Muscle layer of duodenum (tissue), 2 donors: Measurements from ENCODE around the gene CDC27.

Experiments used
- H3K27ac ChIP-seq: one replicate; pipeline ENCODE4 v1.7.0; 2013; ENCODE audit warnings: mild to moderate bottlenecking, low read length
- H3K27me3 ChIP-seq: one replicate; pipeline ENCODE4 v1.7.0; 2013; ENCODE audit warnings: low read depth, mild to moderate bottlenecking, control low read depth, low read length
- H3K36me3 ChIP-seq, 2 donors: one replicate each; pipeline ENCODE4 v1.7.0; 2013; ENCODE audit warnings: low read length in 2 of 2, control low read depth in 1 of 2, mild to moderate bottlenecking in 1 of 2; ENCODE audit not compliant: insufficient read depth in 2 of 2, control insufficient read depth in 1 of 2
- H3K4me1 ChIP-seq, 2 donors: one replicate each; pipeline ENCODE4 v1.7.0; 2013; ENCODE audit warnings: low read length in 2 of 2, mild to moderate bottlenecking in 2 of 2, control low read depth in 1 of 2, moderate library complexity in 1 of 2; ENCODE audit not compliant: insufficient read depth in 2 of 2, control insufficient read depth in 1 of 2
- H3K4me3 ChIP-seq, 2 donors: one replicate each; pipeline ENCODE4 v1.7.0; 2013; ENCODE audit warnings: low read length in 2 of 2, low read depth in 1 of 2, mild to moderate bottlenecking in 1 of 2
- H3K9me3 ChIP-seq, 2 donors: one replicate each; pipeline ENCODE4 v1.7.0; 2013; ENCODE audit warnings: low read length in 2 of 2, control low read depth in 1 of 2, mild to moderate bottlenecking in 1 of 2; ENCODE audit not compliant: control insufficient read depth in 1 of 2
- donor health status: healthy.

CDC27 gene, protein sequence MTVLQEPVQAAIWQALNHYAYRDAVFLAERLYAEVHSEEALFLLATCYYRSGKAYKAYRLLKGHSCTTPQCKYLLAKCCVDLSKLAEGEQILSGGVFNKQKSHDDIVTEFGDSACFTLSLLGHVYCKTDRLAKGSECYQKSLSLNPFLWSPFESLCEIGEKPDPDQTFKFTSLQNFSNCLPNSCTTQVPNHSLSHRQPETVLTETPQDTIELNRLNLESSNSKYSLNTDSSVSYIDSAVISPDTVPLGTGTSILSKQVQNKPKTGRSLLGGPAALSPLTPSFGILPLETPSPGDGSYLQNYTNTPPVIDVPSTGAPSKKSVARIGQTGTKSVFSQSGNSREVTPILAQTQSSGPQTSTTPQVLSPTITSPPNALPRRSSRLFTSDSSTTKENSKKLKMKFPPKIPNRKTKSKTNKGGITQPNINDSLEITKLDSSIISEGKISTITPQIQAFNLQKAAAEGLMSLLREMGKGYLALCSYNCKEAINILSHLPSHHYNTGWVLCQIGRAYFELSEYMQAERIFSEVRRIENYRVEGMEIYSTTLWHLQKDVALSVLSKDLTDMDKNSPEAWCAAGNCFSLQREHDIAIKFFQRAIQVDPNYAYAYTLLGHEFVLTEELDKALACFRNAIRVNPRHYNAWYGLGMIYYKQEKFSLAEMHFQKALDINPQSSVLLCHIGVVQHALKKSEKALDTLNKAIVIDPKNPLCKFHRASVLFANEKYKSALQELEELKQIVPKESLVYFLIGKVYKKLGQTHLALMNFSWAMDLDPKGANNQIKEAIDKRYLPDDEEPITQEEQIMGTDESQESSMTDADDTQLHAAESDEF

DNA sequence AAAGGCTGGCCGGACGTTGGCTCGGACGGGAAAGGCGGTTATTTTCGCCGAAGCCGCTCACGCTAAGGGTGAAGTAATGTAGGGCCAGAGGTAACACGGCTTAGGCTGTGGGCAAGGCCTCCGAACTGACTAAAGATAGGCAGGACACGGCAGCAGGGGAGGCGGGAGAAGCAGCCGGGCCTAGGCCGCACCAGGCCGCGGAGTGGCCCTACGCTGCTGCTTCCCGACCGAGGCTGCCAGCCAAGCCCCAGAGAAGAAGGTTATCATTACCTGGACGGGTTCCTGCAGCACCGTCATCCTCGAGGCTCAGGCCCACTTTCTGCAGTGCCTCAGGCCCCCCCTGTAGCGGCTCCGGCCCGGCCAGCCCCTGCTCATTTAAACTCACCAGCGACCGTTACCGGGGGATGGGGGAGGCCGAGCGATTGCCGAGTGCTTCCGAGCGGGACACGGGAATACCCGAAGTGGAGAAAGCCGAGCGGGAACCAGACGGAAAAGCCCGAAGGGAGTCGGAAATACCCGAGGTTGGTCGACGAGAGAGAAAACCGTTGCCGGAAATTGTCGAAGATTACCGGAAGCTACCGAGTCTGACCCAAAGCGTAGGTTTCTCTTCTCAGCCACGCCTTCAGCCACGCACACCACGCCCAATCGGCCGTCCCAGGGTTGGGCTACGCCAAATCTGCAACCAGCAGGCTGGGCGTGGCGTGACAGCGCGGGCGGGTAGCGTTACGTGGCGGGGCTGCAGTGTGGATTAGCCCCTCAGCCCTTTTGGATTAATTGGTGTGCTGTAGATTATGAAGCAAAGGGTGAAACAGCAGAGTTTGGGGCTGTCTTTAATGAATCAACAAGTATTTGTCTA lies at the start of gene CDC27:
Gene CDC27 (minus strand): TSS at position 420 of the 856 bp plus-strand sequence. CDS start 123 bp downstream, at position 297.
- Histone ChIP-seq H3K4me3 (peak within 1 kb of the TSS; percentile 81 to 89), H3K27ac (peak within 1 kb of the TSS; percentile 96), H3K4me1 (peaks cover 6 to 32% of the 10 kb centered on the region in 2 donors), H3K36me3 (peaks cover 0 to 9% of the 10 kb centered on the region in 2 donors), H3K27me3 (no peaks in the 10 kb centered on the region), H3K9me3 (no peaks in the 10 kb centered on the region)

DNA sequence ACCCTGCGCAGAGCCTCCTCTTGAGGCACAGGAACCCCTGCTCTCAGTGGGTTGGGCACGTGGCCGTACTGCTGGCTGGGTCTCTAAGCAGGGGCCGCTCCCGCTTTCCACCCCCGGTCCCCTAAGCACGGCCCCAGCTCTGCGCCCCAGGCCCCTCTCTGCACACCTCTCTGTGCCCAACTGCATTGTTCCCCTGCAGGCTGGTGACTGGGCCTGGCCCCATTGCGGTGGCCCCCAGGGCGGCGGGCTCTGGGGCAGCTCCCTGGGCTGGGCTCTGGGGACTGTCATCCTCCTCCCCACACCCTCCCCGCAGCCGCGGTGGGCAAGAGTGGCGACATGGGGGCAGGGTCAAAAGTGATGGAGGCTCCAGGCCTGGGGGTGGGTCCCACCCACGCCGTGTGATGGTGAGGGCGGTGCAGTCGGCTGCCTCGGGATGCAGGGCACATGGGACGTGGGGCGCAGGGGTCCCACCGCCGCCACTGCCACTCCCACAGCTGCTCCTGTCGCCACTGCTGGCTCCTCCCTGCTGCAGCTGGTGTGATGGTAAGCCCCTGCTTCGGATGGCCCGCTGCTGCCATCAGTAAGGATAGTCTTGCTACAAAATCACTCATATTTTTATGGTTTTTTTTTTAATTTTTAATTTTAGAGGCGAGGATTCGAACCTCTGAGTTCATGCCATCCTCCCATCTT lies 49.4 kb upstream of the CDC27 start:
- Histone ChIP-seq H3K9me3 (no peaks in the 10 kb centered on the region), H3K27me3 (no peaks in the 10 kb centered on the region), H3K4me3 (no peak overlapping the region), H3K36me3 (no peaks in the 10 kb centered on the region), H3K4me1 (no peaks in the 10 kb centered on the region), H3K27ac (no peak overlapping the region)

DNA sequence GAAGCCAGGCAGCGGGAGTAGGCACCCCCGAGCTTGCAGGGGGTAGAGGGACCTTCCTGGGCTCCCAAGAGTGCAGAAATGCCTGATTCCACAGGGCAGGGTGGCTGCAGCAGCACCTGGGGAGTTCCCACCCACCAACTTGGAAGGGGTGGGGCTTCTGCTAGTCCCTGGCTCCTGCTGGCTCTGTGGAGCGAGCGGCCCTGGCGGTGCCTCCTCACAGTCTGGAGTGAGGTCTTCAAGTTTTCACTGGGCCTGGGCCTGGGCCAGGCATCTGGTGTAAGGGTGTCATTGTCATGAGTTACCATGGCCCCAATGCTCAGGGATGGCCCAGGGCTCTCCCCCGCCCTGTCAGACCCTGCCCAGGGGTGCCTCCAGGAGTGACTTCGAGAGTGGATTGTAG lies 48.7 kb upstream of the CDC27 start:
- H3K4me1 ChIP-seq, result peaks cover 0 to 2% of the 10 kb centered on the region in 2 donors
- no peaks in the 10 kb centered on the region for H3K36me3 ChIP-seq
- H3K4me3 ChIP-seq, result no peak overlapping the region
- no peaks in the 10 kb centered on the region for H3K9me3 ChIP-seq
- no peaks in the 10 kb centered on the region for H3K27me3 ChIP-seq
- no peak overlapping the region for H3K27ac ChIP-seq

DNA sequence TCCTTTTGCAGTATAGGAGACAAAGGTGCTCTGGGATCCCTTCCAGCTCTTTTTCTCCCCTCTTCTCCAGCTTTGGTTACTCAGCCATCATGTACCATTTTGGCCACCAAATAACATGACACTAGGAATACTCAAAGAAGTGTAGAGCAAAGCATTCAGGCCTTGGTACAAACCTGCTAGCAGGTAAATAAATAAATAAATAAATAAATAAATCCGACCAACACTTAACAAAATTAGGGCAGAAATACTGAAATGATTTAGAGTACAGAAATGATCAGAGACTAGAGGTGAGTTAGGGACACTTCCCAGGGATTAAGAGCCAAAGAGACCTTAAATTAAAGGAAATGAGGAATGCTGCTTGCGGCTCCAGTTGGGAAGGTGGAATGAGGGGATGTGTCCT lies 46.8 kb upstream of the CDC27 start:
- no peaks in the 10 kb centered on the region for H3K9me3 ChIP-seq
- peaks cover 0 to 3% of the 10 kb centered on the region in 2 donors for H3K4me1 ChIP-seq
- no peaks in the 10 kb centered on the region for H3K36me3 ChIP-seq
- no peak overlapping the region for H3K4me3 ChIP-seq
- H3K27ac ChIP-seq, result no peak overlapping the region
- H3K27me3 ChIP-seq, result no peaks in the 10 kb centered on the region

DNA sequence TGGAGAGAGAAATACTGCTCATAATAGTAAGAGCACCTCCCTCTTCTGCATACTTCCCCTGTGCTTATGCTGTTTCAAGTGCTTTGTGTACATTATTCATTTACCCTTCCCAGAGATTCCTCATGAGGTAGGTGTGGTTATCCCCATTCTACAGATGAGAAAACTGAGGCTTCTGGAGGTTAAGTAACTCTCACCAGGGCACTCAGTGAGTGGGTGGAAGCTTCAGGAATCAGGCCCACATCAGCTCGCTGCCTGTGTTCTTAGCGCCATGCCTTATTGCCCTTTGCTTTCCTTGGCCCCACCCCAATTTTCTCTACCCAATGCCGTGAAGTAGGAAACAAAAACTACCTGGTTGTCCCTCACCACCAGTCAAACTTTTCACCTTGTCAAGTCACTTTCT lies 46.4 kb upstream of the CDC27 start:
- Histone ChIP-seq H3K4me3 (no peak overlapping the region), H3K4me1 (peaks cover 0 to 3% of the 10 kb centered on the region in 2 donors), H3K36me3 (no peaks in the 10 kb centered on the region), H3K9me3 (no peaks in the 10 kb centered on the region), H3K27ac (no peak overlapping the region), H3K27me3 (no peaks in the 10 kb centered on the region)

DNA sequence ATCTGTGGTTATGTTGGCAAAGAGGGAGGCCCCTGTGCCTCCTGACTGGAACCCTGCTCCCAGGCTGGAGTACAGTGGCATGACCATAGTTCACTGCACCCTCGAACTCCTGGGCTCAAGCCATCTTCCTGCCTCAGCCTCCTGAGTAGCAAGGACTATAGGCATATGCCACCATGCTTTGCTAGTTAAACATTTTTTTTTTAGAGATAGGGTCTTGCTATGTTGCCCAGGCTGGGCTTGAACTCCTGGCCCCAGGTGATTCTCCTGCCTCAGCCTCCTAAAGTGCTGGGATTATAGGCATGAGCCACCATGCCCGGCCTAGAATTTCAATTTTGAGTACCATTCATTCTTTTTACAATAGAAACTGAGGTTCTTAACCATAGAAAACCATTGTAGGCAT lies 43.4 kb upstream of the CDC27 start:
- no peak overlapping the region for H3K27ac ChIP-seq
- no peaks in the 10 kb centered on the region for H3K9me3 ChIP-seq
- H3K4me1 ChIP-seq, result peaks cover 0 to 8% of the 10 kb centered on the region in 2 donors
- H3K27me3 ChIP-seq, result no peaks in the 10 kb centered on the region
- H3K36me3 ChIP-seq, result no peaks in the 10 kb centered on the region
- H3K4me3 ChIP-seq, result no peak overlapping the region

DNA sequence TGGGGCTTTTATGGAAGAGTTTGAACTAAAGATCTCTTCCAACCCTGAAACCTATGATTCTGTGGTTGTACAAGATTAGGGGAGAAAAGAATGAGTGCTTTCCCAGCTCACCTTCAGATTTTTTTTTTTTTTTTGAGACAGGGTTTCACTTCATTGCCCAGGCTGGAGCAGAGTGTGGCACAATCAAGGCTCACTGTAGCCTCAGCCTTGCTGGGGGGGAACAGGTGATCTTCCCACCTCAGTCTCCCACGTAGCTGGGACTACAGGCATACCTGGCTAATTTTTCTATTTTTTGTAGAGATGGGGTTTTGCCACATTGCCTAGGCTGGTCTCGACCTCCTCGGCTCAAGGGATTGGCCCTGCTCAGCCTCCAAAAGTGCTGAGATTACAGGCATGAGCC lies 42.8 kb upstream of the CDC27 start:
- no peak overlapping the region for H3K27ac ChIP-seq

DNA sequence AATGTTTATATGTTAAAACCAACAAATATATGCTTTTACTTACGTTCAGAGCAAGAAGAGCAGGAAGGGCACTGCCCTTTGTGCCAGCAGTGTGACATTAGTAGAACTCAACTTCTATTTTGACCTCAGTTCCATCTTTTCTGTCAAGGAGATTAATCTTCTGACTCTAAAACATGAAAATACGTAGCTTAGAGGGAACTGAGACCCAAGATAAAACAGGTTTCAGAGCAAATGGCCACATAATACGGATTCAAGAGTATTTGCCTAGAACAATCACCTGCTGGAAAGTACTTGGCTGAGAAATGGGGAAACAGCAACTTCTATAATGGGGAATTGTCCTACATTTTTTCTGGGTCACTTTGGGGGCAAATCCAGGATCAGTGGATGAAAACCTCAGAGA lies 42.2 kb upstream of the CDC27 start:
- Histone ChIP-seq H3K4me1 (peaks cover 3 to 8% of the 10 kb centered on the region in 2 donors), H3K27me3 (no peaks in the 10 kb centered on the region), H3K36me3 (no peaks in the 10 kb centered on the region), H3K4me3 (no peak overlapping the region), H3K27ac (no peak overlapping the region), H3K9me3 (no peaks in the 10 kb centered on the region)

More for the DNA sequence above, 42.8 kb upstream of the CDC27 start:
- no peaks in the 10 kb centered on the region for H3K36me3 ChIP-seq
- no peaks in the 10 kb centered on the region for H3K27me3 ChIP-seq
- H3K4me1 ChIP-seq, result peaks cover 0 to 8% of the 10 kb centered on the region in 2 donors
- no peaks in the 10 kb centered on the region for H3K9me3 ChIP-seq
- no peak overlapping the region for H3K4me3 ChIP-seq

DNA sequence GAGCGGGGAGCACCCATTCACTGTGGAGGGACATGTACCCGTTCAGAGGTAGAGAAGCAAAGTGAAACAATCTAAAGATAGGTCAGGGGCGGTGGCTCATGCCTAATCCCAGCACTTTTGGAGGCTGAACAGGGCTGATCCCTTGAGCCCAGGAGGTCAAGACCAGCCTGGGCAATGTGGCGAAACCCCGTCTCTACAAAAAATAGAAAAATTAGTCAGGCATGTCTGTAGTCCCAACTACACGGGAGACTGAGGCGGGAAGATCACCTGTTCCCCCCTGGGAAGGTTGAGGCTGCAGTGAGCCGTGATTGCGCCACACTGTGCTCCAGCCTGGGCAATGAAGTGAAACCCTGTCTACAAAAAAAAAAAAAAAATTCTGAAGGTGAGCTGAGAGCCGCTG lies 41.8 kb upstream of the CDC27 start:
- Histone ChIP-seq H3K36me3 (no peaks in the 10 kb centered on the region), H3K27ac (no peak overlapping the region), H3K4me3 (no peak overlapping the region), H3K4me1 (peaks cover 8% of the 10 kb centered on the region in 2 donors), H3K9me3 (no peaks in the 10 kb centered on the region), H3K27me3 (no peaks in the 10 kb centered on the region)

DNA sequence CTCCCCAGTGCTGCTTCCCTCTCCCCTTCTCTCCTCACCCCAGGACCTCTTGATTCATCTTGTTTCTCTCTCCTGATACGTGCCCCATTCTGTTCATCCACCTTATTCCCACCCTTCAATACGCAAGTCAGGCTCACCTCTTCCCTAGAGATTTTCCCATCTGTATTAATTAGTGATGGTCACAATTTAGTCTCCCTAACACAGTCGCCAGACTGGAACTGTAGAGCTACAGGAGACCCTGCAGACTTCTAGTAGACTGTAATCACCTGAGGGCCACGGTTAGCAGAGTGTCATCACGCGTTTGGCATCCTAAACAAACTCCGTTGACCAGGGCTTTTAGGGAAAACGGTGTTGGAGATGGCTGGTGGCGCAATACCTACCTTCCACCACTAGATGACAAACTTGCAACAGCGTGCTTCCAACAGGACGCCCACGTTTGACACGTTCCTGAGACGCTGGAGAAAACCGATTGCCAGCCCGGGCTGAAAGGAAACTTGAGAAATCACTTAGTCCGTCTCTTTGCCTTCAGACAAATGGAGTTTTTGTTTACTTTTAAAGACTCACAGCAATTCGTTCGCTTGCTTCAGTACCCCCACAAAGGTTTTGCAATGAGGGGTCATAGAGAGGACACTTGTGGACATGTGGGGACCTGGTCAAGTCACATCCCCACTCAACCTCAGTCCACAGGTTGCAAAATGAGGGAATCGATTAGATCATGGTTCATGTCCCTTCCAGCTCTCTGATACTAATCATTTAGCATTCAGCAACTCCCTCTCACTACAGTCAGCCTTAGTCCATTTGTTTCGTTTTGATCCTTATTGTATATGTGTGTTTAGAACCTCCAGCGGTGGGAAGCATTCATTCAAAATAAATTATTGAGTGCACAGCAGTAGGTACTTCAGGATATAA lies 40.7 kb upstream of the CDC27 start:
- H3K27ac ChIP-seq, result peak overlapping the region; percentile 37

More for the DNA sequence above, 40.7 kb upstream of the CDC27 start:
- H3K36me3 ChIP-seq, result no peaks in the 10 kb centered on the region
- no peaks in the 10 kb centered on the region for H3K9me3 ChIP-seq
- peak overlapping the region in 1 of 2 donors; percentile 58 for H3K4me3 ChIP-seq
- peaks cover 8 to 17% of the 10 kb centered on the region in 2 donors for H3K4me1 ChIP-seq
- H3K27me3 ChIP-seq, result no peaks in the 10 kb centered on the region
